ENCODE measurements around the gene THAP7.

Gene THAP7

GRCh38 chr22:20949698-20950183 lies 52.2 kb downstream of the THAP7 start:
- in situ Hi-C loops (cut with HindIII; ENCODE audit: low sequenced_read_pairs), result loop anchor here (25.0 kb wide), 1 partner anchor 137 kb away; no protein-coding TSS in a partner anchor
